ENCODE data around the gene CELF1.

CELF1 gene

GRCh38 chr11:47552566-47553405 lies at the start of gene CELF1:
CELF1 (minus strand) TSS chr11:47553132; CDS start chr11:47499523, 53,609 bp downstream.
- DNase-seq (ENCODE audit: low read depth in 2 of 2): peak; percentile 85 to 86

DNA sequence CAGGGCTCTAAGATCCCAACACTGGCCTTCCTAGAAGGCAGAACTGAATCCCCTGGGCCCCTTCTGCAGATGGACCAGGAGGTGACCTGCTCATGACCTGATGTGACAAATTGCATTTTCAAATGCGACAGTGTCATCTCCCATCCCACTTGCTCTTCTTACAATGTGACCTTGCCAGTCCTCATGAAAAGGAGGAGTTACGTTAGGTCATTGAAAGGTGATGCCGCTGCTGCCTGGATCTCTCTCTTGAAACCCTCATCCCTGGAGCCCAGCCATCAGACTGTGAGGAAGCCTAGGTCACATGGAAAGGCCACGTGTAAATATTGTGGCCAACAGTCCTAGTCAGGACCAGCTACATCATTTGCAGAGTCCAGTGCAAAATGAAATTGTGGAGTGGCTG lies 47.0 kb upstream of the CELF1 start:
- DNase-seq (ENCODE audit: low read depth in 2 of 2): no peak

DNA sequence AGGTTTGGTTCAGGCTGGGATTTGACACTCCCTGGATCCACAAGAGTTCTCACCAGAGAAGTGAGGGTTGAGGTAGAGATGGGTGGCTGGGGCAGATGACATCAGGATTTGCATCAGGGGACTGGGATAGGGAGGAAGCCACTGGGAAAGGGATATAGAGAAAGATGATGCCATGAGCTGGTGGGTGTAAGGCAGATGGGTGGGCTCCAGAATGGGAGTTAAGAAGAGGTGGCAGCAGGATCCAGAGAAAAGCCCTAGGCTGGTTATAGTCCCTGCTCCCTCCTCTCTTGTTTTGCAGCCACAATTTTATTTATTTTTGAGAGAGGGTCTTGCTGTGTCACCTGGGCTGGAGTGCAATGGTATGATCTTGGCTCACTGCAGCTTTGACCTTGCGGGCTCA lies 43.0 kb upstream of the CELF1 start:
- DNase-seq (ENCODE audit: low read depth in 2 of 2): no peak

DNA sequence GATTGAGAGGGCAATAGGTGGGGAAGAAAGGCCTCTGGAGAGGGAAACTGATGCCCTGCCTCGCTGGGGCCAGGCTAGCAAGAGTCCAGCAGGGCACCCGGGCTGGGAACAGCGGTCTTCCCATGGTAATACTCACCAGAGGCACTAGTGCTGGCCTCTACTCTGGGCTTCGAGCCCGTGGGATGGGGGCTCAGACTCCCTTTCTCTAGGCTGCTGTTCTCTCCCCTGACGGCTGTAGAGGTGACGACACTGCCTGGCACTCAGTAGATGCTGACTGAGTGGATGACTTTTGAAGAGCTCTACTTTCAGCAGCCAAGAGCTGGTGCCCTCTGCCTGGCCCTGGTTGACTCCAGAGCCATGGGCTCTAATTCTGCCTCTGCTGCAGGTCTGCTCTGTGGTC lies 42.1 kb upstream of the CELF1 start:
- no peak for DNase-seq (ENCODE audit: low read depth in 2 of 2)

DNA sequence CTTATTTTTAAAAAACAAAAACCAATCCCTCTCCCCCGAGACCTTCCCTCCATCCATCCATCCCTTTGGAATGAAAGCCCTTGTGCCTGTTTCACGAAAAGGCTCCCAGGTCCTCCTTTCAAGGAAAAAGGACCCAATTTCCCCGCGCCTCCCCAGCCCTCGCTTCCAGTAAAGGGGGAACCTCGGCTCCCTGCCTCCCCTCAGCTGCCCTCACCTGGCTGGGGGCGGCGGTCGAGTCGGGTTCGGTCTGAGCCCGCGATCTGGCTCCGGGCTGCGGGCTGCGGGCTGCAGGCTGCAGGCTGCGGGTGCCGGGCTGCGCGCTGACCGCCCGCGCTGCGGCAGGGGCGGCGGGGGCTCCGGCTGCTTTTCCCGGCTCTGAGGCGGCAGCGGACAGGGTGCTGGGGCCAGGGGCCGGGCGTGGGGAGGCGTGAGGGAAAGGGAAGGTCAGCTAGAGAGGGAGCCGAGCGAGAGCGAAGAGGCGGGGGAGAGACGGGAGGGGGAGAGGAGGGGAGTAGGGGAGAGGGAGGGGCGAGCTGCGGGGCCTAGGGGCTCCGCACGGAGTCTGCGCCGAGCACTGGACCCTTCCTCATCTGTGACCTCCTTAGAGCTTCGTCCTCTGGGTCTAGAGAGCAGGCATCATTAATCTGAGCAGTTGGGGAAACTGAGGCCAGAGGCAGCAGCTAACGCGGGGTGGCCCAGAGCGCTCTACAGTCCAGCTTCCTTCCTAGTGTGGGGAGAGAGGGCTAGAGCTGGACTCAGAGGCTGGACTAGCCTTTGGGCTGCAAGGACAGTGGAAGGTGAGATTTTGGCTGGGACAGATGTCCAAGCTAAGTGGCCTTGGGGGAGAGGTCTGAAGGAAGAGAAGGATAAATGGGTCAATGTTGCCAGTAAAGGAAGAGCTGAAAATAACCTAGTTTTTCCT lies 41.3 kb upstream of the CELF1 start, which contains the start of gene C1QTNF4:
TSS of gene C1QTNF4 (minus strand) at position 478 of the 922 bp plus-strand sequence. CDS start 3,601 bp downstream, outside the sequence.
- DNase-seq (ENCODE audit: low read depth in 2 of 2): no peak

- no peak for DNase-seq (ENCODE audit: low read depth in 2 of 2)
Measured at GRCh38 chr11:47593492-47593933, 40.6 kb upstream of the CELF1 start.

GRCh38 chr11:47592970-47593369 lies 40.0 kb upstream of the CELF1 start:
- DNase-seq (ENCODE audit: low read depth in 2 of 2): no peak

DNA sequence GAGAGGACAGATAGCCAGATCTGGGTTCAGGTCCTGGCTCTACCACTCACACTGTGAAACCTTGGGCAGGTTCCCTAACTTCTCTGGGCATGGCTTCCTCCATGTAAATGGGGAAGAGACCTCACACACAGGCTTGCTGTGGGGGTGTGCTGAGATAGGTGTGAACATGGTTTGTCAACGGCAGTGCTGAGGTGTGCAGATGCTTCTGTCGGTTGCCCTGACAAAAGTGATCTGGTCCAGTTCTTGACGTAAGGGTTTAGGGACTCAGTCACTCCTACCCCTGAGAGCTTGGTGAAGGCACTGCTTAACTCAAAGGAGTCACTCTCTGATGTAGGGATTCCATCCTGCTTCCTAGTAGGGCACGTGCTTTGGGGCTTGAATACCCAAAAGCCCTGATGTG lies 39.3 kb upstream of the CELF1 start:
- no peak for DNase-seq (ENCODE audit: low read depth in 2 of 2)

GRCh38 chr11:47591764-47592163 lies 38.8 kb upstream of the CELF1 start:
- no peak for DNase-seq (ENCODE audit: low read depth in 2 of 2)

- DNase-seq (ENCODE audit: low read depth in 2 of 2): no peak
Measured at GRCh38 chr11:47589977-47590861, 37.3 kb upstream of the CELF1 start.

DNA sequence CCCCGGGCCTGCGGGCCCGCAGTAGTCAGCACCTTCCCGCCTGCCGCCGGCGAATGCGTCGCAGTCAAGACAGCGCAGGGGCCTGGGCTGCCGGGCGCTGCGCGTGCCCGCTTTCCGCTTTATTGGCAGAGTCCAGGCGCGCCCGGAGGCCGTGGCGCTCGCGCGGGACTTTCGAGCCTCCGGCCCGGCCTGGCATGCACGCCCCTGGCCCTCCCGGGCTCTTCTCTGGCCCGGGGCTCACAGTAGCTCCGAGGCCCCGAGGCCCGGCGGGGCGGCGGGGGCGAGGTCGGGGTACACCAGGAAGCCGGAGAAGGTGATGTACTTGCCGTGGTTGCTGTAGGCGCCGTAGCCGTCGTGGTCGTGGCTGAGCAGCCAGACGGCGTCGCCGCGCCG lies 36.6 kb upstream of the CELF1 start:
- DNase-seq (ENCODE audit: low read depth in 2 of 2): no peak

GRCh38 chr11:47589118-47589517 lies 36.2 kb upstream of the CELF1 start:
- no peak for DNase-seq (ENCODE audit: low read depth in 2 of 2)

GRCh38 chr11:47587723-47588326 lies 34.9 kb upstream of the CELF1 start:
- no peak for DNase-seq (ENCODE audit: low read depth in 2 of 2)

GRCh38 chr11:47587039-47587716 lies 34.2 kb upstream of the CELF1 start:
- DNase-seq (ENCODE audit: low read depth in 2 of 2): no peak

DNA sequence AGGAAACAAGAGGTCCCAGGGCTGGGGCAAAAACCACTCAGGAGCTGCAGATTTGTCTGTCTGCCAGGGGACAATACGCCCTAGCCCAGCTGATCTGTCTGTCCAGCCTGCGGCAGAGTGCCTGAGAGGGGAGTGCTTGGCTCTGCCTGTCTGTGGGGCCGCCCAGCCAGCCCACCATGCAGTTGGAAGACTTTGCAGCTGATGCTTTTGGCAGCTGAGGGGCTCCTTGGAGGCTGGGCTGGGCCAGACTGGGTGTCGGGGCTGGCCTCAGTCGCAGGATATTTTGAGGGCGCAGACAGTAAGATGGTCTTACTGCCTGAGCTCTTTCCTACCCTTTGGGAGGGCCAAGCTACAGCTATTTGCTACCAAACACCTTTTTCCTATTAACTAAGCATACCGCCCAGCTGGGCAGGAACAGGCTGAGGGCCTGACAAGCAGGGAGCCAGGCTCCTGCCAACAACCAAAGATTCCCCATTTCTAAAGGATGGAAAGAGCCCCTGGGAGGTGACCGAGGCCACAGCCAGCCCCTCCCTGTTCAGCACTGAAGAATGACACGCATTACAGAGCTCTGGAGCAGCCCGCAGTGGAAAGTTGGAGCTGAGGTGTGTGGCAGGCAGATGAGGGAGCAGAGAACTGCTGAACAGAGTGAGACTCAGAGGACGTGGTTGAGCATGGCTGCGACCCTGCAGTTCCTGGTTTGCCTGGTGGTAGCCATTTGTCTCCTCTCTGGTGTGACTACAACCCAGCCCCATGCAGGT lies 33.3 kb upstream of the CELF1 start, which contains the start of gene FAM180B:
TSS of gene FAM180B (plus strand) at position 581 of the 758 bp plus-strand sequence. CDS start at position 672, 91 bp downstream.
- no peak for DNase-seq (ENCODE audit: low read depth in 2 of 2)

- DNase-seq (ENCODE audit: low read depth in 2 of 2): no peak
Measured at GRCh38 chr11:47583844-47584243, 30.9 kb upstream of the CELF1 start.

GRCh38 chr11:47578524-47579494 lies 25.9 kb upstream of the CELF1 start, which contains the start of the genes KBTBD4 and NDUFS3:
KBTBD4 (minus strand) TSS chr11:47578970; CDS start chr11:47578951, 19 bp downstream.
NDUFS3 (plus strand) TSS chr11:47579074; CDS start chr11:47579092, 18 bp downstream.
- peak; percentile 74 to 75 for DNase-seq (ENCODE audit: low read depth in 2 of 2)

- no peak for DNase-seq (ENCODE audit: low read depth in 2 of 2)
Measured at GRCh38 chr11:47577460-47578041, 24.6 kb upstream of the CELF1 start.
